Liver (tissue), 9 donors: ENCODE data around the gene IL12RB1. TPM values are rescaled to one million over a fixed set of nuclear protein-coding genes. Genes with fewer than 3 reads are reported as not detected.

Experiments
- DNase-seq: peaks from one replicate; pipeline ENCODE4 v3.0.0-alpha.2; 2017; ENCODE audit warnings: low spot score
- H3K27ac ChIP-seq, 2 donors: one replicate each; pipeline ENCODE4 v1.7.0; 2013; ENCODE audit warnings: inconsistent platforms in 2 of 2, low read length in 2 of 2, control low read depth in 1 of 2, low read depth in 1 of 2, mild to moderate bottlenecking in 1 of 2
- H3K27me3 ChIP-seq, 4 donors: one replicate each; pipeline versions ENCODE4 v1.6.1 to v1.7.0; 2013; ENCODE audit warnings: low read length in 3 of 4, inconsistent platforms in 1 of 4, mild to moderate bottlenecking in 1 of 4, moderate library complexity in 1 of 4; ENCODE audit not compliant: control insufficient read depth in 4 of 4, insufficient read depth in 4 of 4
- H3K36me3 ChIP-seq, 4 donors: one replicate each; pipeline versions ENCODE4 v1.6.1 to v1.7.0; 2013; ENCODE audit warnings: low read length in 3 of 4, mild to moderate bottlenecking in 3 of 4, low read depth in 1 of 4, moderate library complexity in 1 of 4; ENCODE audit not compliant: control insufficient read depth in 4 of 4, insufficient read depth in 3 of 4
- H3K4me1 ChIP-seq, 4 donors: one replicate each; pipeline versions ENCODE4 v1.6.1 to v1.7.0; 2013; ENCODE audit warnings: low read length in 3 of 4, mild to moderate bottlenecking in 3 of 4, moderate library complexity in 1 of 4; ENCODE audit not compliant: control insufficient read depth in 4 of 4, insufficient read depth in 4 of 4
- H3K4me3 ChIP-seq, 3 donors: one replicate each; pipeline versions ENCODE4 v1.6.1 to v1.7.0; 2013; ENCODE audit warnings: low read length in 3 of 3, control low read depth in 1 of 3, low read depth in 1 of 3, mild to moderate bottlenecking in 1 of 3
- H3K9ac ChIP-seq, 2 donors: one replicate each; pipeline ENCODE4 v1.7.0; 2013; ENCODE audit warnings: low read length in 2 of 2, mild to moderate bottlenecking in 2 of 2, moderate library complexity in 2 of 2, control low read depth in 1 of 2, low read depth in 1 of 2
- H3K9me3 ChIP-seq, 4 donors: one replicate each; pipeline versions ENCODE4 v1.6.1 to v1.7.0; 2013; ENCODE audit warnings: low read length in 3 of 4; ENCODE audit not compliant: control insufficient read depth in 4 of 4
- EGR1 ChIP-seq, 2 donors: IDR thresholded peaks; 2 replicates each; pipeline ENCODE4 v1.6.1; 2016 to 2018; ENCODE audit warnings: antibody characterized with exemption in 2 of 2, low read depth in 2 of 2
- FOXA1 ChIP-seq: IDR thresholded peaks from 2 replicates; pipeline ENCODE4 v1.6.1; 2016; ENCODE audit warnings: antibody characterized with exemption
- FOXA2 ChIP-seq: IDR thresholded peaks from 2 replicates; pipeline ENCODE4 v1.6.1; 2016; ENCODE audit warnings: antibody characterized with exemption
- GABPA ChIP-seq, 2 donors: IDR thresholded peaks in 1 of 2; conservative IDR thresholded peaks in 1 of 2; 2 replicates each; pipeline ENCODE4 v1.6.1; 2016; ENCODE audit warnings: antibody characterized with exemption in 2 of 2, mild to moderate bottlenecking in 1 of 2, moderate library complexity in 1 of 2
- HNF4A ChIP-seq, 2 donors: conservative IDR thresholded peaks; 2 replicates each; pipeline ENCODE4 v1.6.1; 2016; ENCODE audit warnings: antibody characterized with exemption in 2 of 2, mild to moderate bottlenecking in 2 of 2
- HNF4G ChIP-seq: IDR thresholded peaks from 2 replicates; pipeline ENCODE4 v1.6.1; 2016; ENCODE audit warnings: antibody characterized with exemption
- JUND ChIP-seq, 2 donors: IDR thresholded peaks; 2 replicates each; pipeline ENCODE4 v1.6.1; 2016; ENCODE audit warnings: antibody characterized with exemption in 2 of 2
- MAX ChIP-seq: IDR thresholded peaks from 2 replicates; pipeline ENCODE4 v1.6.1; 2016; ENCODE audit warnings: antibody characterized with exemption
- NR2F2 ChIP-seq: IDR thresholded peaks from 2 replicates; pipeline ENCODE4 v1.6.1; 2016; ENCODE audit warnings: antibody characterized with exemption
- RAD21 ChIP-seq, 2 donors: IDR thresholded peaks; 2 replicates each; pipeline ENCODE4 v1.6.1; 2016; ENCODE audit warnings: antibody characterized with exemption in 2 of 2, mild to moderate bottlenecking in 2 of 2
- RXRA ChIP-seq, 2 donors: IDR thresholded peaks; 2 replicates each; pipeline ENCODE4 v1.6.1; 2017 to 2018; ENCODE audit warnings: antibody characterized with exemption in 2 of 2, mild to moderate bottlenecking in 1 of 2
- SP1 ChIP-seq: IDR thresholded peaks from 2 replicates; pipeline ENCODE4 v1.6.1; 2018; ENCODE audit warnings: antibody characterized with exemption, mild to moderate bottlenecking
- TAF1 ChIP-seq: conservative IDR thresholded peaks from 2 replicates; pipeline ENCODE4 v1.6.1; 2016; ENCODE audit warnings: antibody characterized with exemption, mild to moderate bottlenecking
- YY1 ChIP-seq: IDR thresholded peaks from 2 replicates; pipeline ENCODE4 v1.6.1; 2016; ENCODE audit warnings: antibody characterized with exemption, mild to moderate bottlenecking
- ZBTB33 ChIP-seq: IDR thresholded peaks from 2 replicates; pipeline ENCODE4 v1.6.1; 2016; ENCODE audit warnings: antibody characterized with exemption
- WGBS: extraction: QIAGEN DNeasy Blood & Tissue Kit; methylation state at CpG from one replicate; pipeline ENCODE4 v1.1.7; 2013; 5-methylcytosine and 5-hydroxymethylcytosine counted together
- polyA plus RNA-seq, 2 donors: library from polyadenylated mRNA; stranded (reverse) in 1 of 2; unstranded in 1 of 2; fragments of 200-250 nt in 1 of 2; fragments of >200 nt in 1 of 2; fragmentation: Nextera tagmentation in 1 of 2; extraction: Ambion mirVana in 1 of 2; gene quantifications; one replicate each; pipeline versions ENCODE4 v1.2.1 to v1.2.3, GENCODE V29; 2013 to 2015
- total RNA-seq, 2 donors: library from RNA; depleted of rRNA; stranded (reverse); fragments of >200 nt; gene quantifications; one replicate each; pipeline ENCODE4 v1.2.3, GENCODE V29; 2014
- TF ChIP-seq, protein P1 (sequence below): IDR thresholded peaks from 2 replicates; pipeline ENCODE4 v1.6.1; 2016; ENCODE audit warnings: antibody characterized with exemption
- TF ChIP-seq, protein P2 (sequence below): IDR thresholded peaks from 2 replicates; pipeline ENCODE4 v1.6.1; 2016; ENCODE audit warnings: antibody characterized with exemption, mild to moderate bottlenecking
- TF ChIP-seq, protein P3 (sequence below): fragments of 150-350 bp; IDR thresholded peaks from 2 replicates; pipeline ENCODE4 v1.5.1; 2017; ENCODE audit warnings: improper control_type of control experiment, low read depth, low read length; ENCODE audit not compliant: missing input control
- donor health status: healthy.
- donor health status: healthy.
- donor health status: healthy.
- donor health status: healthy.
- donor health status: healthy.

The IL12RB1 gene
- total and polyA plus RNA-seq, 4 donors = 0.43 to 2.4 (median 1.1) TPM

DNA sequence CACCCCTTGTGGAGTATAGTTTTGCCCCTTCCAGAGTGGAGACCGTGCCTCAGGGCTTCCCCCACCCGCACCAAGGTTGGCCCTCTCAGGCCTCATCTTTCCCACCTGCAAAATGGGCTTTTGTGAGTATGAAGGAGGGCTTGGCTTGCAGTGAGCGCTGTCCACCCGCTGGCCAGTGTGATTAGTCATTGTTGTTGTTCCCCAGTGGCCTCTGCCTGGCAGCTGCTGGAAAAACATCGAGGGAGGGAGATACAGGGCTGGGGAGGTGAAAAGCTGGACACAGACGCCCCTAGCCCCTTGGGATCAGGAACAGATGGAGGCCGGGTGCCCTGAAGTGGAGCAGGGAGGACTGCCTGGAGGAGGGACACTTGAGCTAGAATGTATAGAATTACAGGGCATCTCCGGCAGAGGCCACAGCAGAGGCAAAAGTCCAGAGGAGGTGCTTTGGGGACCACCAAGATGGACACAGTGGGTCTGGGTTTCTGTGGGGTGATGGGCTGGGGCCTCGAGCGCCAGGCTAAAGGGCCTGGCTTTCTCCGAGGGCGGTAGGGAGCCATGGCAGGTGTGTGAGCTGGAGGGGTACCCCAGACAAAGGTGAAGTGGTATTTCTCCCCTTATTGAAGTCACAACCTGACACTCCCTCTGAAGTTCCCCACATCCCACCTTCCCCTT, 3.9 kb upstream of the IL12RB1 start:
- H3K36me3 ChIP-seq = no peaks in the 10 kb centered on the region
- DNase-seq = peak; percentile 56
- peak overlapping the region; percentile 54 for H3K27ac ChIP-seq
- no peaks in the 10 kb centered on the region for H3K27me3 ChIP-seq
- WGBS = 85% methylated on average over 12 of the region's 12 CpGs
- H3K4me3 ChIP-seq = no peak overlapping the region
- peaks cover 0 to 8% (median 4%) of the 10 kb centered on the region in 4 donors for H3K4me1 ChIP-seq
- TF ChIP-seq SP1 (no peak), HNF4G (no peak), RAD21 (IDR thresholded peaks at IDR 0.05) (no peak), NR2F2 (no peak), JUND (IDR thresholded peaks at IDR 0.05) (no peak), ZBTB33 (no peak), GABPA (IDR thresholded peaks at IDR 0.05 in 1 of 2, conservative IDR thresholded peaks at IDR 0.05 in 1 of 2) (no peak), MAX (no peak), YY1 (no peak), FOXA1 (no peak), RXRA (IDR thresholded peaks at IDR 0.05) (no peak), TAF1 (no peak), FOXA2 (no peak), EGR1 (IDR thresholded peaks at IDR 0.05; ENCODE audit: low read depth in 2 of 2) (no peak), HNF4A (conservative IDR thresholded peaks at IDR 0.05) (no peak)
- TF ChIP-seq, protein P1, sequence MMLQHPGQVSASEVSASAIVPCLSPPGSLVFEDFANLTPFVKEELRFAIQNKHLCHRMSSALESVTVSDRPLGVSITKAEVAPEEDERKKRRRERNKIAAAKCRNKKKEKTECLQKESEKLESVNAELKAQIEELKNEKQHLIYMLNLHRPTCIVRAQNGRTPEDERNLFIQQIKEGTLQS = no peak
- TF ChIP-seq, protein P2, sequence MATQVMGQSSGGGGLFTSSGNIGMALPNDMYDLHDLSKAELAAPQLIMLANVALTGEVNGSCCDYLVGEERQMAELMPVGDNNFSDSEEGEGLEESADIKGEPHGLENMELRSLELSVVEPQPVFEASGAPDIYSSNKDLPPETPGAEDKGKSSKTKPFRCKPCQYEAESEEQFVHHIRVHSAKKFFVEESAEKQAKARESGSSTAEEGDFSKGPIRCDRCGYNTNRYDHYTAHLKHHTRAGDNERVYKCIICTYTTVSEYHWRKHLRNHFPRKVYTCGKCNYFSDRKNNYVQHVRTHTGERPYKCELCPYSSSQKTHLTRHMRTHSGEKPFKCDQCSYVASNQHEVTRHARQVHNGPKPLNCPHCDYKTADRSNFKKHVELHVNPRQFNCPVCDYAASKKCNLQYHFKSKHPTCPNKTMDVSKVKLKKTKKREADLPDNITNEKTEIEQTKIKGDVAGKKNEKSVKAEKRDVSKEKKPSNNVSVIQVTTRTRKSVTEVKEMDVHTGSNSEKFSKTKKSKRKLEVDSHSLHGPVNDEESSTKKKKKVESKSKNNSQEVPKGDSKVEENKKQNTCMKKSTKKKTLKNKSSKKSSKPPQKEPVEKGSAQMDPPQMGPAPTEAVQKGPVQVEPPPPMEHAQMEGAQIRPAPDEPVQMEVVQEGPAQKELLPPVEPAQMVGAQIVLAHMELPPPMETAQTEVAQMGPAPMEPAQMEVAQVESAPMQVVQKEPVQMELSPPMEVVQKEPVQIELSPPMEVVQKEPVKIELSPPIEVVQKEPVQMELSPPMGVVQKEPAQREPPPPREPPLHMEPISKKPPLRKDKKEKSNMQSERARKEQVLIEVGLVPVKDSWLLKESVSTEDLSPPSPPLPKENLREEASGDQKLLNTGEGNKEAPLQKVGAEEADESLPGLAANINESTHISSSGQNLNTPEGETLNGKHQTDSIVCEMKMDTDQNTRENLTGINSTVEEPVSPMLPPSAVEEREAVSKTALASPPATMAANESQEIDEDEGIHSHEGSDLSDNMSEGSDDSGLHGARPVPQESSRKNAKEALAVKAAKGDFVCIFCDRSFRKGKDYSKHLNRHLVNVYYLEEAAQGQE = no peak
- TF ChIP-seq, protein P3, sequence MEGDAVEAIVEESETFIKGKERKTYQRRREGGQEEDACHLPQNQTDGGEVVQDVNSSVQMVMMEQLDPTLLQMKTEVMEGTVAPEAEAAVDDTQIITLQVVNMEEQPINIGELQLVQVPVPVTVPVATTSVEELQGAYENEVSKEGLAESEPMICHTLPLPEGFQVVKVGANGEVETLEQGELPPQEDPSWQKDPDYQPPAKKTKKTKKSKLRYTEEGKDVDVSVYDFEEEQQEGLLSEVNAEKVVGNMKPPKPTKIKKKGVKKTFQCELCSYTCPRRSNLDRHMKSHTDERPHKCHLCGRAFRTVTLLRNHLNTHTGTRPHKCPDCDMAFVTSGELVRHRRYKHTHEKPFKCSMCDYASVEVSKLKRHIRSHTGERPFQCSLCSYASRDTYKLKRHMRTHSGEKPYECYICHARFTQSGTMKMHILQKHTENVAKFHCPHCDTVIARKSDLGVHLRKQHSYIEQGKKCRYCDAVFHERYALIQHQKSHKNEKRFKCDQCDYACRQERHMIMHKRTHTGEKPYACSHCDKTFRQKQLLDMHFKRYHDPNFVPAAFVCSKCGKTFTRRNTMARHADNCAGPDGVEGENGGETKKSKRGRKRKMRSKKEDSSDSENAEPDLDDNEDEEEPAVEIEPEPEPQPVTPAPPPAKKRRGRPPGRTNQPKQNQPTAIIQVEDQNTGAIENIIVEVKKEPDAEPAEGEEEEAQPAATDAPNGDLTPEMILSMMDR = no peak
- no peaks in the 10 kb centered on the region for H3K9me3 ChIP-seq
- no peak overlapping the region for H3K9ac ChIP-seq
